ENCODE measurements around the gene CD52.
"Not testable (repeated sequence)": the region's sequence is repeated elsewhere in the genome, so short reads cannot be mapped to it uniquely, and the experiment has no call there.

The CD52 gene

GRCh38 chr1:26290122-26290881, 27.5 kb upstream of the CD52 start:
- peak overlapping the region; percentile 53 for H3K4me3 Mint-ChIP-seq
- H3K4me1 Mint-ChIP-seq (ENCODE audit: low read depth), result peaks cover 79% of the 10 kb centered on the region
- H3K36me3 Mint-ChIP-seq (ENCODE audit: low read depth), result peaks cover 9% of the 10 kb centered on the region
- H3K9me3 Mint-ChIP-seq, result no peaks in the 10 kb centered on the region
- H3K27ac Mint-ChIP-seq, result peak overlapping the region; percentile 99
- no peaks in the 10 kb centered on the region for H3K27me3 Mint-ChIP-seq

DNA sequence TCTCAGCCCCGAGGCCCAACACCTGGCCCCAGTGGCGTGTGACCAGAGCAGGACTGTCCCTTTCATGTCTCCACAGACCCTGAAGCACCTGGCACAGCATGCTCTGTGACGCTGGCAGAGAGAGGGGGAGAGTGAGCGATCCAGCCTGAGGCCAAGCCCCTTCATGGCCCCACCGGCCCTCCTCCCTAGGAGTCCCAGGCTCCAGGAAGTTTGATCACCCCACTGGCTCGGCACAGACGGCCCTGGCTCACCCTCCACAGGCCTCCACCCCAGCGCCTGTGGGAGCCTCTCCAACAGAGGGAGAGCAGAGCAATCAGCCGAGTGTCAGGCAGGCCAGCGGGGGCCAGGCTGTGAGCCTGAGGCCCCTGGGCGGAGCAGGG, 26.9 kb upstream of the CD52 start:
- no peaks in the 10 kb centered on the region for H3K9me3 Mint-ChIP-seq
- H3K27me3 Mint-ChIP-seq, result no peaks in the 10 kb centered on the region
- no peak overlapping the region for H3K4me3 Mint-ChIP-seq
- H3K4me1 Mint-ChIP-seq (ENCODE audit: low read depth), result peaks cover 73% of the 10 kb centered on the region
- peak overlapping the region; percentile 99 for H3K27ac Mint-ChIP-seq
- peaks cover 13% of the 10 kb centered on the region for H3K36me3 Mint-ChIP-seq (ENCODE audit: low read depth)

- peak overlapping the region; percentile 99 for H3K27ac Mint-ChIP-seq
- H3K27me3 Mint-ChIP-seq, result no peaks in the 10 kb centered on the region
- no peak overlapping the region for H3K4me3 Mint-ChIP-seq
- peaks cover 67% of the 10 kb centered on the region for H3K4me1 Mint-ChIP-seq (ENCODE audit: low read depth)
- no peaks in the 10 kb centered on the region for H3K9me3 Mint-ChIP-seq
- peaks cover 13% of the 10 kb centered on the region for H3K36me3 Mint-ChIP-seq (ENCODE audit: low read depth)
Measured at GRCh38 chr1:26291433-26291832, 26.3 kb upstream of the CD52 start.

GRCh38 chr1:26291939-26292338, 25.8 kb upstream of the CD52 start:
- Mint-ChIP-seq H3K36me3 (ENCODE audit: low read depth) (peaks cover 13% of the 10 kb centered on the region), H3K4me3 (no peak overlapping the region), H3K27ac (peak overlapping the region; percentile 99), H3K4me1 (ENCODE audit: low read depth) (peaks cover 62% of the 10 kb centered on the region), H3K9me3 (no peaks in the 10 kb centered on the region), H3K27me3 (no peaks in the 10 kb centered on the region)

DNA sequence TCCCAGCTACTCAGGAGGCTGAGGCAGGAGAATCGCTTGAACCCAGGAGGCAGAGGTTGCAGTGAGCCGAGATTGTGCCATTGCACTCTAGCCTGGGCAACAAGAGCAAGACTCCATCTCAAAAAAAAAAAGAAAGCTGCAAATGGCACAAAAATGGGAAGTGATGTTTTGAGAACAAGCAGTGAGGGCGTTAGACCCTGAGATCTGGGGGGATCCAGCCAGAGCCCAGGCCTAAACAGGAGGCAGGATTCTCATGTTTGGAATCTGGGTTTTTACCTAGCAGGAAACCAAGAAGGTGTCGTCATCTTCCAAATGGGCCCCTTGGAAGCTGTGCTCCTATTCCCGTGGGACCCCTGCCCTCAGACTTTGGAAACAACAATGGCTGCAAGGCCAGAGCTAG, 25.0 kb upstream of the CD52 start:
- peaks cover 54% of the 10 kb centered on the region for H3K4me1 Mint-ChIP-seq (ENCODE audit: low read depth)

GRCh38 chr1:26293911-26294463, 23.8 kb upstream of the CD52 start:
- H3K36me3 Mint-ChIP-seq (ENCODE audit: low read depth), result peaks cover 13% of the 10 kb centered on the region
- no peaks in the 10 kb centered on the region for H3K9me3 Mint-ChIP-seq
- no peaks in the 10 kb centered on the region for H3K27me3 Mint-ChIP-seq
- peaks cover 42% of the 10 kb centered on the region for H3K4me1 Mint-ChIP-seq (ENCODE audit: low read depth)
- no peak overlapping the region for H3K4me3 Mint-ChIP-seq
- no peak overlapping the region for H3K27ac Mint-ChIP-seq

More for the DNA sequence above, 25.0 kb upstream of the CD52 start:
- H3K9me3 Mint-ChIP-seq, H3K27ac Mint-ChIP-seq, H3K27me3 Mint-ChIP-seq, H3K4me3 Mint-ChIP-seq: not testable (repeated sequence)
- H3K36me3 Mint-ChIP-seq (ENCODE audit: low read depth), result peaks cover 13% of the 10 kb centered on the region

- H3K36me3 Mint-ChIP-seq (ENCODE audit: low read depth), result peaks cover 13% of the 10 kb centered on the region
- no peak overlapping the region for H3K27ac Mint-ChIP-seq
- no peaks in the 10 kb centered on the region for H3K27me3 Mint-ChIP-seq
- H3K4me1 Mint-ChIP-seq (ENCODE audit: low read depth), result peaks cover 33% of the 10 kb centered on the region
- no peak overlapping the region for H3K4me3 Mint-ChIP-seq
- no peaks in the 10 kb centered on the region for H3K9me3 Mint-ChIP-seq
Measured at GRCh38 chr1:26295194-26296138, 22.3 kb upstream of the CD52 start.

DNA sequence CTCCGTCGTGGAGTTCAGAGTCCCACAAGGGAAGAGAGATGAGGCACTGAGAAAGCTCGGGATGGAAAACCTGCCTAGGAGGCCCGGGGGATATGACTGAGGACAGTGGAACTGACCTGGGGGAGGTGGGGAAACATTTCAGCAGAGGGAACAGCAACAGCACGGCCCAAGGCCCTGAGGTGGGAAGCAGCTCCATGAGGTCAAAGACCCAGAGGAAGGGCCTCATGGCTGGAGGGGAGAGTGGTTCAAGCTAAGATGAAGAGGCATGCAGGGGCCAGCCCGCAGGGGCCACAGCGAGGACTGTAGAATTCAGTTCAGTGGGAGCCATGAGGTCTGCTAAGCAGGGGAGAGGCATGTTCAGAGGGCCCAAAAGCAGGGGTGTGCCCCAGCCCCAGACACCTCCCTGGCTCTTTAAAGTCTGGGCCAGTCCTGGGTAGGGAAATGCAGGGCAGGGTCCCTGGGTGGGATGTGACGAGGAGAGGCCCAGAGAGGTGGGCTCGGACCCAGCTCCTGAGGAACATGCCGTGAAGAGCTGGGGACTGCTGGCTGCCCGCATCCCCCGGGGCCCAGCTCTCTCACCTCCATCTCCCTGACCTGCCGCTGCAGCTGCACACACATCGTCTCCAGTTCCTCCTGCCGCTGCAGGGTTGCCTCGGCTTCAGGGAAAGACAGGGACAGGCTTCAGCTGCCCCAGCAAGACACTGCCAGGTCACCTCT, 21.3 kb upstream of the CD52 start:
- no peaks in the 10 kb centered on the region for H3K9me3 Mint-ChIP-seq
- no peak overlapping the region for H3K27ac Mint-ChIP-seq
- peaks cover 23% of the 10 kb centered on the region for H3K4me1 Mint-ChIP-seq (ENCODE audit: low read depth)
- H3K27me3 Mint-ChIP-seq, result no peaks in the 10 kb centered on the region
- no peak overlapping the region for H3K4me3 Mint-ChIP-seq
- peaks cover 13% of the 10 kb centered on the region for H3K36me3 Mint-ChIP-seq (ENCODE audit: low read depth)

DNA sequence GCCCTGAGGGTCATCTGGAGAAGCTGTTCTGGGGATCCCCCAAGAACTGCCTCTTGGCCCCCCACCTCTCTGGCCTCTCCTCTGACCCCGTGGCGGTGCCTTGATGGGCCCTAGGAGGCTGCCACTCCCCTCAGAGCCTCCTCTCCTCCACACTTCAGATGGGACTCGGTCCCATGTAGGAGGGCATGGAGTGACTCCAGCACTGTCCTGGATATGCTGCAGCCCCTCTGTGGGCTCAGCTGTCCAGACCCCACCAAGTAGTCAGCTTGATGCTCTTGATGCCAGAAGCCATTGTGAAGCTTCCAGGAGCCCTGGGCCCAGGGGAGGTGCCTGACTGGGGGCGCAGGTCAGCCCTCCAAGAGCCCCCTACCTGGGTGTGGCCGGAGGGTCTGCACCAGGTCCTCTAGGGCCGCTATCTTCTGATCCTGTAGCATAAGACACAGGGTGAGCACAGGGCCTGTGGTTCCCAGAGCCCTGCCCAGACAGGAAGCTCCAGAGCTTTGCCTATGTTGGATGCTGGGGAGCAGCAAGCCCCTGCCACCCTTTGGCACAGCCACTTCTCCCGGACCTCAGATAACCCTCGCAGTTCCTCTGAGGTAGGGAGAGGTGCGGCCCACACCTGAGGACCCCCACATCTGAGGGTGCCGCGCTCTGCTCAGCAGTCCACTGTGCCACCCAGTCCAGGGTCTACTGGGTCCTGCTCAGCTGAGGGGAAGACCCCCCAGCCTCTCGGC, 20.5 kb upstream of the CD52 start:
- peaks cover 13% of the 10 kb centered on the region for H3K36me3 Mint-ChIP-seq (ENCODE audit: low read depth)
- no peaks in the 10 kb centered on the region for H3K9me3 Mint-ChIP-seq
- H3K4me1 Mint-ChIP-seq (ENCODE audit: low read depth), result peaks cover 16% of the 10 kb centered on the region
- no peak overlapping the region for H3K27ac Mint-ChIP-seq
- no peak overlapping the region for H3K4me3 Mint-ChIP-seq
- H3K27me3 Mint-ChIP-seq, result no peaks in the 10 kb centered on the region

- Mint-ChIP-seq H3K36me3 (ENCODE audit: low read depth) (peaks cover 12% of the 10 kb centered on the region), H3K27ac (no peak overlapping the region), H3K4me3 (no peak overlapping the region), H3K27me3 (no peaks in the 10 kb centered on the region), H3K9me3 (no peaks in the 10 kb centered on the region), H3K4me1 (ENCODE audit: low read depth) (peaks cover 14% of the 10 kb centered on the region)
Measured at GRCh38 chr1:26297791-26298124, 20.0 kb upstream of the CD52 start.

DNA sequence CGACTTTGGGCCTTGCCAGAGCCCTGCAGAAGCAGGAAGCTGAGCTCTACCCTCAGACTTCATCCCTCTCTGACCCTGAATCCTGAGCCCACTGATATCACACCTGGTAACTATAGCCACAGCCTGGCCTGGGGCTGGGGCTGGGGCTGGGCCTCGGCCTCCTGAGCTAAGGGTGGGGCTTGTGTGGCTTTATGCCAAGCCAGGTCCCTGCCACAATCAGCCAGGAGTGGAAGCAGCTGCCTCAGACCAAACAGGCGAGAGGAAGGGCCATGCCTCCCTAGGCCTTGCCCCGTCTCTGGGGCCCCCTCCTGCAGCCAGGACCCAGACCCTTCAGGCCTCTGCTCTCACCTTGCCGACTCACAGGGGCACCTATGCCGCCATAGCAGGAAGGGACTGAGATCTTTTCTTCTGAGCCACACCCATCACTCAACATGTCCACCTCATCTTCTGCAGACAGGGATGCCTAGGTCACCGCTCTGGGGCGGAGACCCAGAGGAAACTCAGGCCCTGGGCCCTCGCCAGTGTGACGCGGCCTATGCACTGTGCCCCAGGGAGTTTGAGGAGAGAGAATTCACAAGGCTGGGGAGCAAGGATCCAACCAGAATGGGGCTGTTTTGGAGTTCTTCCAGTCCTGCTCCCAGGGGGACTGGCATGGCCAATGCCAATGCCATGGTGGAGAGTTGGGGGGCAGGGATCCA, 17.0 kb upstream of the CD52 start:
- H3K27me3 Mint-ChIP-seq, result no peaks in the 10 kb centered on the region
- no peaks in the 10 kb centered on the region for H3K36me3 Mint-ChIP-seq (ENCODE audit: low read depth)
- peaks cover 16% of the 10 kb centered on the region for H3K4me1 Mint-ChIP-seq (ENCODE audit: low read depth)
- peak overlapping the region; percentile 52 for H3K27ac Mint-ChIP-seq
- H3K9me3 Mint-ChIP-seq, result no peaks in the 10 kb centered on the region
- no peak overlapping the region for H3K4me3 Mint-ChIP-seq

DNA sequence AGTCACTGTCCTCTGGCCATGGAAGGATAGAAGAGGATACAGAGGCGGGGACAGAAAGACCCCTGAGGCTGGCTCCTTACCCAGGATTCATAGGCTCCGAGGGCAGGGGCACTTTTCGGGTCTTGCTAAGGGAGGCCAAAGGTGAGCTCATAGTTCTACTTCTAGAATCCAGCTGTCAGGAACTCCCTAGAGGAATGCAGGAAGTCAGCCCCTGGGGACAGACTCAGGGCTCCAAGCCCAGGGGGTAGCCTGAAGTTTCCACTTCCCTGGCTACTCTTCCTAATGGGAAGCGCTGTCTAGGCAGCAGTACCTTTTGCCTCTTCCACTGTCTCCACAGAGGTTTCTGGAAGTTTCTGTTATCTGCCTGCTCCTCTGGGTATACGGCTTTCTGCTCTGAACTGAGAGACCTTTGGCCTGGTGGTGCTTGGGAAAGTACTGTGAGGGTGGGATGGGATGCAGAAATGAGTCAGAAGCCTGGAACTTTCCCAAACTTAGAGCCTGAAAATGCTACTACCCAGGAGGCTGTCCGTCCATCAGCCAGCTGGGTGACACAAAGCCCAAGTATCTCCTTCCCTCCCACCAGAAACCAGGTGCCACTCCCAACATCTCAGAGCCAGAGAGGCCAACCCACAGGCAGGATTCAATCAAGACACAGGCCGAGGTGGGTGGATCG, 14.9 kb upstream of the CD52 start:
- no peaks in the 10 kb centered on the region for H3K27me3 Mint-ChIP-seq
- H3K36me3 Mint-ChIP-seq (ENCODE audit: low read depth), result no peaks in the 10 kb centered on the region
- no peaks in the 10 kb centered on the region for H3K9me3 Mint-ChIP-seq
- peaks cover 35% of the 10 kb centered on the region for H3K4me1 Mint-ChIP-seq (ENCODE audit: low read depth)
- H3K27ac Mint-ChIP-seq, result no peak overlapping the region
- no peak overlapping the region for H3K4me3 Mint-ChIP-seq

GRCh38 chr1:26305667-26306289, 12.0 kb upstream of the CD52 start:
- Mint-ChIP-seq H3K27ac (peak overlapping the region; percentile 95), H3K9me3 (no peaks in the 10 kb centered on the region), H3K27me3 (no peaks in the 10 kb centered on the region), H3K4me1 (ENCODE audit: low read depth) (peaks cover 42% of the 10 kb centered on the region), H3K4me3 (peak overlapping the region; percentile 96), H3K36me3 (ENCODE audit: low read depth) (no peaks in the 10 kb centered on the region)
